ENCODE results near the gene DGKG.

DNA sequence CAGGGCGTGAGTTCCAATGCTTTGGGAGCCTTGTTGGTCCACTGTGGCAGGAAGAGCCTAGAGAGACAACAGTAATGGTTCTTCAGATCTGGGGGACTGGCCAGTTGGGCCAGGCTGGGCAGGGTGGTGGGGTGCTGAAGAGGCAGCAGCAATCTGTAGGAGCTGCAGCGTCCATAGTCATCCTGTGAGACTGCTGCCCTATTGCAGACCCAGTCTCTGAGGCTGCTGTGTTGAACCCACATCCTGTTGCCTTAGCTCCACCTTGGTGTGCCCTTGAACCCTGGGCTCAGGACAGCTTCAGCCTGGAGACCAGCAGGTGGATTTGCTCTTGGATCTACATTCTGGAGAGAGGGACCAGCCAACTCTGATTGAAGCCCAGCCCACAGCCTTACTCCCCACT lies 229.5 kb downstream of the DGKG start:
- TF ChIP-seq, protein P1, sequence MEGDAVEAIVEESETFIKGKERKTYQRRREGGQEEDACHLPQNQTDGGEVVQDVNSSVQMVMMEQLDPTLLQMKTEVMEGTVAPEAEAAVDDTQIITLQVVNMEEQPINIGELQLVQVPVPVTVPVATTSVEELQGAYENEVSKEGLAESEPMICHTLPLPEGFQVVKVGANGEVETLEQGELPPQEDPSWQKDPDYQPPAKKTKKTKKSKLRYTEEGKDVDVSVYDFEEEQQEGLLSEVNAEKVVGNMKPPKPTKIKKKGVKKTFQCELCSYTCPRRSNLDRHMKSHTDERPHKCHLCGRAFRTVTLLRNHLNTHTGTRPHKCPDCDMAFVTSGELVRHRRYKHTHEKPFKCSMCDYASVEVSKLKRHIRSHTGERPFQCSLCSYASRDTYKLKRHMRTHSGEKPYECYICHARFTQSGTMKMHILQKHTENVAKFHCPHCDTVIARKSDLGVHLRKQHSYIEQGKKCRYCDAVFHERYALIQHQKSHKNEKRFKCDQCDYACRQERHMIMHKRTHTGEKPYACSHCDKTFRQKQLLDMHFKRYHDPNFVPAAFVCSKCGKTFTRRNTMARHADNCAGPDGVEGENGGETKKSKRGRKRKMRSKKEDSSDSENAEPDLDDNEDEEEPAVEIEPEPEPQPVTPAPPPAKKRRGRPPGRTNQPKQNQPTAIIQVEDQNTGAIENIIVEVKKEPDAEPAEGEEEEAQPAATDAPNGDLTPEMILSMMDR (IDR thresholded peaks at IDR 0.05) = no peak
- TF ChIP-seq POLR2A (IDR thresholded peaks at IDR 0.05) = no peak

Data from testis (tissue), 2 donors.